GM18505 (cell line): ENCODE results near the gene MAPK11.

Source experiments
- ATAC-seq: cut with Tn5 transposase; IDR thresholded peaks from one replicate; pipeline ENCODE4 v1.9.1; 2021; ENCODE audit not compliant: unreplicated experiment
- POLR2A ChIP-seq: IDR thresholded peaks from 4 replicates; pipeline ENCODE4 v1.6.1; 2011; ENCODE audit warnings: borderline replicate concordance; ENCODE audit not compliant: insufficient read depth, insufficient read length; ENCODE audit errors: extremely low read depth

Gene MAPK11

DNA sequence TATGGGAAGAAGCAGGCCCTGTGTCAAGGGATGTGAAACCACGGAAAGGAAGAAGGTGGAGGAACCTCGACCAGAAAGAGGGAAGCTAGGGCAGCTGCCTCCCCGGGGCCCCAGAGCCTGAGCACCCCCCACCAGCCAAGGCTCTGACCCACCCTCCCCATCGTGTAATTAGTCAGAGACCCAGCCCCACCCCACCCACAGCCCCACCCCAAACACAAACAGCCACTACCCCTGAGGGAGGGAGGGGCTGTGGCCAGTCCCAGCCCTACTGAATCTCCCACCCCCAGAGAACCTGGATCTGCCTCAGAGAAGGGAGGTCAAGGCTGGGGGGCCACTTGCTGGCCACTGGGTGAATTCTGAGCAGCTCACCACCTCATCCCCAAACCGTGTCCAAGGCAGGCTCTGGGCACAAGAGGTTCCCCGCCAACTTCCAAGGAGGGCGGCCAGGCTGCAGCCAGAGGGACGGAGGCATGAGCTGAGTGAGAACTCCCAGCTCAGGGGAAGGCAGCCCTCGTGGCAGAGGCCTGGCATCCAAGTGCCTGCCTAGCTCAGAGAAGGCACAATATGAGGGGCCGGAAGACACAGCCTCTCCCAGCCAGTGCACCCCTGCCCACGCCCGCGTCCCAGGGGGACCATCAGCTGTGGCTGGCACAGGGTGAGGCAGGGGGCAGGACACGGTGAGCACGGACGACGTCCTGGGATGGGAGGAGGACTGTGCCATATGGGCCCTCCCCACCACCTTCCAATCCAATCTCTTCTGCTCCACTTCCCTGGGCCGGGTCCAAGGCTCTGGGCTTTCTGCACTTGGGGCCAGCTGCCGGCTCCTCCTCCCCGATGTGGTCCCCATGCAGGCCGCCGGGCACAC is 34.6 kb upstream of the MAPK11 start:
- ATAC-seq: no peak
- no peak for TF ChIP-seq POLR2A

DNA sequence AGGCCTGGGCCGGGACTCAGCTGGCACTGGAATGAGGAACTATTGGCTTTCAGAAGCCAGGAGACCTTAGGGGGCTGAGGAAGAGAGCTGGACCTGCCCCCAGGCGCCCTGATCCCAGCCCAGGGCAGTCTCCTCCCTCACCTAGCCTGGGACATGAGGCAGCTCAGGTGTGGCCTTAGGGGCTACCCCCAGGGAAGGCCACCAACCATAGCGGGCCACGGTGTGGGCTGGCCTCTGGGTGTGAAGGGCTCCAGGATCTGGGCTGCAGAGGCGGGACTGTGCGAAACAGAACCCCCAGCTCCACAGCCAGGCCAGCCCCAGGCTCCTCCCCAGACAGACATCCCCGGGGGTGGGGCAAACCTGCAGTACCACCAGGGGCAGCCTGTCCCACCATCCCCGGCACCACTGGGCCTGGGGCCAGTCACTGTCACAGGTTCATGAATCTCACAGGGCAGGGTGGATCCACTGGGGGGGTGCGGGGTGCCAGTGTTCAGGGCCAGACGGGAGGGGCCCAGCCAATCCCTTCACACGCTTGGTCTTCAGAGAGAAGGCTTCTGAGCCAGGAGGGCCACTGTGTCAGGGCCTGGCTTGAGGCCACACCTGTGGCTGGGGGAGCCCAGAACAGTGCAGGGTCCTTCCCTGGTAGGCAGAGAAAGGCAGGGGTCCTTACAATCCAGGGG is 33.8 kb upstream of the MAPK11 start:
- no peak for TF ChIP-seq POLR2A
- no peak for ATAC-seq

DNA sequence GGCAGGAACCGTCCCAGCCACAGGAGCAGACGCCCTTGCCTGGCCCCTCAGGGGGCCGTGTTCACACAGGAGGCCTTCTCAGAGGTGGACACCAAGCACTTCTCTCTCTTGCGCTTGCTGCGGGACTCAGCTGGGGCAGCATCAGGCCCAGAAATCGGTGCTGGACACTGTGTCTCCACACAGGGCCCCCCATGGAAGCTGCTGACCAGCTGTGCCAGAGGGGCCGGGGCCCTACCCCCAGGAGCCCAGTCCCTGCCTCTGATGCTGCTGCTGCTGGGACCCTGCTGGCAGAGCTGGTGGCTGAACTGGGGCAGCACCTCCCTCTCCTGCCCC is 33.3 kb upstream of the MAPK11 start:
- no peak for ATAC-seq
- TF ChIP-seq POLR2A: no peak

DNA sequence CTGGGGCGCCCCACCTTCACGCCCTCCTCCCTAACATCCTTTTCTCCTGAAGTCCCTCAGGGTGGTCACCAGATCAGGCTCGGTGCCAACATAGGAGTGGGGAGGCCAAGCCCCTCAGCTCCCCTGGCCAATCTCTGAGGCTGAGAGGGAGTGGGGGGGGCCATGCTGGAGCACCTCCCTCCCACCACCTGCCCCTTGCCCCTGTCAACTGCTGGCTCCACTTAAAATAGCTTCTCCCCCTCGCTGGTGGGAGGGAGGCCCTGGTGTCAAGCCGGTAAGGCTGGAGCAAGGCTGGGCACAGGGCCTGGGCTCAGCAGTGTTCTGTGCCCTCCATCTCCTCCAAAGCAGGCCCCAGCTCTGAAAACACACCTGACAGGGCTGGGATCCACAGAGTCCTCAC is 32.4 kb upstream of the MAPK11 start:
- no peak for ATAC-seq
- no peak for TF ChIP-seq POLR2A

DNA sequence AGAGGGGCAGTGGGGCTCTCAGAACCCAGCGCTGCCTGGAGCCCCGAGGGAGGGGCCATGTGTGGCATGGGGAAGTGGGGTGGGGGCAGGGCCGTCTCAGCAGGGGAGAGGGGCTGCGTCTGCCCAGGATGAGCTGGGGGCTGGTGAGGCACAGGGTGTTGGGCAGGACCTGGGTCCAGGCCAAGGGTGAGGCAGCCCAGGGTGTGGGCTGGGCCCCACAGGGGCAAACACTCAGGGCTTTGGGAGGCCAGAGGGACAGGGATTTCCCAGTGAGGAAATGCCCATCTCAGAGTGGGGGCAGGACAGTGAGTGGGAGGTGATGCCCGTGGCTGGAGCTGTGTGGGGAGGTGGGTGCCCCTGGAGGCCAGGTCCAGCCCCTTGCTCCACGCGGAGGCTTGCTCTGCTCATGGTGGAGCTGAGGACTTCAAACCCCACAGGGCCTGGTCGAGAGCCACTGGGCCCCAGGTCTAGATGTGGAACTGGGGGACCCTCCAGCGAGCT is 31.9 kb upstream of the MAPK11 start:
- ATAC-seq: no peak
- no peak for TF ChIP-seq POLR2A

DNA sequence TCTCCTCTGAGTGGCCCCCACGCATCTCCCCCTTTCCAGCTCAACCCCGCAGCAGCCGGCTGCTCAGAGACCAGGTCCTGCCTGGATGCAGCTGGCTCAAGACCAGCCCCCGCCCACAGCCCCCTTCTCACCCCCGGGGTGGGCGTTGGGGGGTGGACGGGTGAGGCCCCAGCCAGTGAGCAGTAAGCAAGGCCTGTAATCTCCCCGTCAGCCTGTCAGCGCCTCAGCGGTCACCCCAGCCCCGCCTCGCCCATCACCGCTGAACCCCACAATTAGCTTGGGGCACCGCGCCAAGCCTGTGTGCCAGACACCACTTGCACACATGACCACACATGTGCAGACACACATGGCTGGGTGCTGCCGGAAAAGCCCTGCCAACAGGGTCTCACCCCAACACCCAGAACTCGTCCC is 31.4 kb upstream of the MAPK11 start:
- TF ChIP-seq POLR2A: no peak
- no peak for ATAC-seq

DNA sequence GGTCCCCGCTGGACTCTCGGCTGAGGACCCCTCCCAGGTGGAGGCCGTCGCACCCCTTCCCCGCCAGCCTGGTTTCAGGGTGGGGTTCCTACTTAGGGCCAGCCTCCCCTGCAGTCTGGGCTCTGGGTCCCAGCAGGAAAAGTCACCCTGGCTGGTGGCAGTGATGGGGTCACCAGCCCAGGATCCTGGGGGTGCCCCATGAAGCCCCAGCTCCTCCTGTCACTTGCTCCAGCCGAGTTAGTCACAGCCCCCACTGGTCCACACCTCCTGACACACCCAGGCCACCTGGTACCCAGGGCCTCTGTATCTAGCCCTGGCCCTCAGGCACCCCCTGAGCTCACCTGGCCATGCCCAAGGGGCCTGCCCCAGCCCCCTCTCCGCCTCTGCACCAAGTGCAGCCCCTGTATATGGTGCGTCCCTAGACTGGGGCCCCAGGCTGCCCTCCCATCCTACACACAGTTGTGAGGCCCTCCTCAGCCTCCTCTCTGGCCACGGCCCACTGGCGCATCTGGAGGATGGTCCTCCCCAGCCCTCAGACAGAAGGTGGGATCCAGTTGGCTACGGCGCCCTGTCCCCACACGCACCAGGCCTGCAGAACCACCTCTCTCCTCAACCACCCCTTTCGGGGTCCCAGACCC is 30.6 kb upstream of the MAPK11 start:
- TF ChIP-seq POLR2A: no peak

DNA sequence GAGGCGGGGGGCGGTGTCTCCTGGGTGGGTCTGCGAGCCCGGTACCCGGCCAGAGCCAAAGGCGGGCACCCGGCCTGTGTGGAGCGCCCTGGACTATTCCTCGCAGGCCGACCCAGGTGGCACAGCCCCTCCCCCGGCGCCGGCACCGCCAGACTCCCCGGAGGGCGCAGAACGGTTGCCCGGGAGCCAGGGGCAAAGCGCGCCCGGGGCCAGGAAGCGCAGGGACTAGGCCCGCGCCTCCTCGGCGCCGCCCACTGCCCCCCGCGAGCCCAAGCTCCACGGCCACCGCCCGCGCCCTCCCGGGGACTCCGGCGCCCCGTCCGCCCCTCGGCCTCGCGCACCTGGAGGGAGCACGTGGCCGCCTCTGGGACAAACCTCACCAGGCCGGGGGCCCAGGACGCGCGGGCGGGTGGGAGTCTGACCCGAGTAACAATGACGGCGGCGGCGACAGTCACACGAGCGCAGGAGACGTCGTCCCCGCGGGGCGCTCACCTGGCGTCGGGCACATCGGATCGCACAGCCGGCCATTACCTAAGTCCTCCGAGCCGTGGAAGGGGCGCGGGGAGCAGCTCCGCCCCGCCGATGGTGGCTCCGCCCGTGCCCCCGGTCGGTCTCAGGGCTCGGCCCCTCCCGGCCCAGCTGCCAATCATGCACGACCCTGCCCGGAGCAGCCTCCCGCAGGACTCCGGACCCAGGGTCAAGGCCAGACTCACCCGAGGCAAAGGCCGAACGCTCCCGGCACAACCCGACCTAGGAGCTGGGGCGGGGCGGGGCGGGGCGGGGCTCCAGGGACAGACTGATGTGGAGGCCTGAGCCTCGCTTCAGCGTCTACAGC is 29.8 kb upstream of the MAPK11 start:
- ATAC-seq: no peak
- TF ChIP-seq POLR2A: no peak

More for the DNA sequence above, 30.6 kb upstream of the MAPK11 start:
- no peak for ATAC-seq

DNA sequence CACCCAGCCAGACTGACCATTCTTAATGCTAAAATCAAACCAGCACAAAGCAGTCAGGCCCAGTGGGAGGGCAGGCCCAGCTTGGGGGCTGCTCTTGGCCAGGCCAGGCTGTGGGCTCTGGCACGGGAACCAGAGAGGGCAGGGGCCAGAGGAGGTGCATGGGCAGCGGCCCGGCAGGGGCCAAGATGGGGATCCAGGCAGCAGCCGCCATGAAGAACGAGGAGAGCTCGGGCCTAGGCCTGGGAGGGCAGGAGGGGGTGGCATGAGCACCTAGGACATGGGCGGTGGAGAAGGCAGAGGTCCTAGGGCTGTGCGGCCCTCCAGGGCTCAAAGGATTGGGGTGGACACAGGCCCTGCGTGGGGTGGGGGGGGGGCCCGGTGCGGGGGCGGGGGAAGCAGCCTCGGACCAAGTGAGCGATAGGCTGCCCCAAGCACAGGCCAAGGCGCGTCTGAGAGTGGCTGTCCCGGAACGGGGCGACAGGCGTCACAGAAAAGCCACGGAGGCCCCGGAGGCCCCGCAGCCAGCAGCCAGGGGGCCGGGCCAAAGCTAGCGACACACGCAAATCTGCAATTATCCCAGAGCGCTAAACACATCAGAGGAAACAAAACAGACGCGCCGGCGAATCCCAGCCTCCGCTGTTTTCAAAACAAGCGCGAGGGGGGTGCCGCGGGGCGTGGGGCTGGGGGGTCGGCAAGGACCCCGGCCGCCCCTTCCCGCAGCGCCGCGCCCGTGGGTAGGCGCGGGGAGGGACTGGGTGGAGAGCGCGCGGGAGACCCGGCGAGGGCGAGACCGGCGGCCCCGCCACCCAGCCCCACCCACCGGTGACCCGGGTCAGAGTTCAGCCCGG is 29.0 kb upstream of the MAPK11 start:
- TF ChIP-seq POLR2A: no peak
- ATAC-seq: no peak

DNA sequence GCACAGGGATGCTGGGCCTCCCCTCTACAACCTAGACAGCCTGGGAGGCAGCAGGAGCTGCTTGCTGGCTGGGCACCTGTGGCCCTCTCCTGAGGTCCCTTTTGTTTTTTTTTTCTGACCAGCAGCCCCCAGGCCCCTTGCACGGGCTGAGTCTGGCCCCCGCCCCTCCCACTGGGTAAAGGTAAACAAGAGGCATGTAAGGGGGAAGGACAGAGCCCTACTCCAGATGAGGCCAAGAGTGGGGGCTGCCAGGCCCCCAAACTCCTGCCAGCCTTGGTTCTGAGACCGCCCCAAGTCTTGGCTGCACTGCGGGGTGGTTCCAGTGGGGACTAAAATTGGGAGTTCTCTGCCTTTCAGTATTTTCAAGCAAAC is 28.1 kb upstream of the MAPK11 start:
- no peak for TF ChIP-seq POLR2A
- no peak for ATAC-seq

DNA sequence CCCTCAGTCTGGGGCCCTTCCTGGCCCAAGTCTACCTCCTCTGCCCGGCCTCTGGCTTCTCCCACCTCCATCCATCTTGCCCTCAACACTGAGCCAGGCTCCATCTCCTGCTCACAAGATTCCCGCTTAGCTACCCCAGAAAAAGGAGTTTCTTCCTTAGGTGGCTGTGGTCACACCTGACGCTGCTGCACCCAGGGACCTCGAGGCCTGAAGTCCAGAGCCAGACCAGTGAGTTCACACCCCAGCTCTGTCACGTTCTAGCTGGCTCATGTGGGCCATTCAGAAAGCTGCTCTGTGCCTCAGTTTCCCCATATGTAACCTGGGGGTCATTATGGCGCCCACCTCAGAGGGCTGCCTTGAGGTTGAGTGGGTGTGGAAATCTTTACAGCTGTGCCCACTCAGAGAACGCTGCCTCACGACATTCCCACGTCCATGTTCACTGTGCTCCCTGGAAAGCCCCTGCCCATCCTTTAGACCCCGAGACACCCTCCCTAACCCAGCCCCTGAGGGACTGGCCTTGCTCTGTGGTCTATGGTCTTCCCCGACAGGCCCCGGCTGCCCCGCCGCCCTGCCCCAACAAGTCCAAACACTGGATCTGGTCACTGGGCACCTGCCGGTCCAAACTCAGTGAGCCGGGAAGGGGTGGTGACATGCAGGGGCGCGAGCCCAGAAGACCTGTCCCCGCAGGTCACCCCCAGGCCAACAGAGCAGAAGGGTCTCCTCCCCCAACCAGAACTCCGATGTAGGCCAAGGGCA is 27.5 kb upstream of the MAPK11 start:
- no peak for ATAC-seq
- TF ChIP-seq POLR2A: no peak
